ENCODE data around the gene SLC9A9. TPM values are rescaled to one million over a fixed set of nuclear protein-coding genes. Genes with fewer than 3 reads are reported as not detected.

Gene SLC9A9
- total and polyA plus RNA-seq, 10 of the 15 experiments (the other 5 are each of a cell fraction or from before 2014, with no cell fraction given) = 3.5 to 14.2 (median 9.3) TPM

- DNase-seq (ENCODE audit: low read depth, low spot score) = no peak
- ChIA-PET RAD21 (ENCODE audit: unreplicated experiment) (interaction anchor here (1.1 to 1.2 kb wide), 2 partner anchors 29 to 55 kb away, joined by 3 to 4 read pairs; no protein-coding TSS in a partner anchor), CTCF (no interaction called here), POLR2A (no interaction called here), SMC1A (ENCODE audit: uncharacterized antibody, unreplicated experiment) (interaction anchor here (0.7 to 1.8 kb wide), 9 partner anchors 12 to 277 kb away, joined by 3 to 12 read pairs (median 3); no protein-coding TSS in a partner anchor)
- no peak for TF ChIP-seq STAT1 (conservative IDR thresholded peaks at IDR 0.05)
- TF ChIP-seq MEF2B (IDR thresholded peaks at IDR 0.05; ENCODE audit: partially characterized antibody, poor library complexity, severe bottlenecking) = no peak
- TF ChIP-seq USF2 (IDR thresholded peaks at IDR 0.05; ENCODE audit: borderline replicate concordance, low read depth, low read length) = no peak
- no peak for TF ChIP-seq RFX5 (IDR thresholded peaks at IDR 0.05; ENCODE audit: low read depth, low read length)
- no peak for TF ChIP-seq EP300 (IDR thresholded peaks at IDR 0.05; ENCODE audit: borderline replicate concordance in 1 of 2, control insufficient read depth in 1 of 2, low read depth in 2 of 2, low read length in 2 of 2)
- no peak for TF ChIP-seq PAX8 (IDR thresholded peaks at IDR 0.05)
- TF ChIP-seq SPI1 (IDR thresholded peaks at IDR 0.05; ENCODE audit: borderline replicate concordance, insufficient read depth, low read depth, low read length) = no peak
- no peak overlapping the region for H2AFZ ChIP-seq (ENCODE audit: control insufficient read depth, low read depth, low read length)
- no peak overlapping the region for H3K4me3 ChIP-seq
- no peak overlapping the region for H3K27ac ChIP-seq (ENCODE audit: control insufficient read depth, insufficient read depth)
- in situ Hi-C loops (cut with MboI) = no loop called here
- WGBS (ENCODE audit: insufficient coverage, insufficient replicate concordance, low lambda C conversion rate, missing lambda C conversion rate) = 69% methylated on average over 3 of the region's 3 CpGs
- no peaks in the 10 kb centered on the region for H3K79me2 ChIP-seq (ENCODE audit: control insufficient read depth, insufficient read depth, low read length)
- H3K4me1 ChIP-seq (ENCODE audit: control insufficient read depth, insufficient read depth, low read length) = peaks cover 13% of the 10 kb centered on the region
- no peak overlapping the region for H3K9ac ChIP-seq (ENCODE audit: control insufficient read depth, insufficient read depth, low read length)
- no peak for FAIRE-seq
- H3K27me3 ChIP-seq (replicated peaks in 1 of 2; ENCODE audit: control insufficient read depth in 2 of 2, insufficient read depth in 2 of 2, low read length in 1 of 2) = no peaks in the 10 kb centered on the region
- intact Hi-C loops (cut with micrococcal nuclease; ENCODE audit: unreplicated experiment) = loop anchor here (2.0 kb wide), 1 partner anchor 115 kb away; no protein-coding TSS in a partner anchor
- no peak for ATAC-seq
- no peak overlapping the region for H3K4me2 ChIP-seq (ENCODE audit: control insufficient read depth, insufficient read depth)
- no peaks in the 10 kb centered on the region for H3K36me3 ChIP-seq (ENCODE audit: control insufficient read depth in 2 of 2, insufficient read depth in 2 of 2, low read length in 1 of 2)
- no peaks in the 10 kb centered on the region for H4K20me1 ChIP-seq (ENCODE audit: control insufficient read depth, insufficient read depth)
- H3K9me3 ChIP-seq (replicated peaks; ENCODE audit: control insufficient read depth, insufficient read depth, low read length) = peaks cover 3% of the 10 kb centered on the region; the same call in 2 of the 3 replicates
- BruUV-seq (replicated peaks) = no TSS peak
Measured at GRCh38 chr3:143235614-143236204, 612.6 kb downstream of the SLC9A9 start.
